ENCODE data around the gene SNX5. TPM values are rescaled to one million over a fixed set of nuclear protein-coding genes. Genes with fewer than 3 reads are reported as not detected.

SNX5 gene
- total RNA-seq, 1 experiment from 2014 or later: 159 TPM

- DNase-seq (ENCODE audit: low read depth, low spot score): no peak
- no TSS peak for BruUV-seq (replicated peaks)
- intact Hi-C loops (cut with micrococcal nuclease): no loop called here
- Histone ChIP-seq H3K4me3 (replicated peaks in 1 of 2; ENCODE audit: low read depth in 1 of 2, low read length in 2 of 2) (no peak overlapping the region), H2AFZ (ENCODE audit: low read depth, low read length, poor library complexity, severe bottlenecking) (no peak overlapping the region), H3K4me1 (ENCODE audit: control insufficient read depth in 1 of 2, insufficient read depth in 2 of 2, low read length in 2 of 2) (peaks cover 0 to 13% of the 10 kb centered on the region in 2 experiments; a peak in 1 of 4 replicates), H3K4me2 (ENCODE audit: low read length) (no peak overlapping the region), H3K9ac (ENCODE audit: low read length) (no peak overlapping the region), H3K9me2 (ENCODE audit: insufficient read depth) (no peaks in the 10 kb centered on the region), H3K27me3 (ENCODE audit: insufficient read depth, low read length) (no peaks in the 10 kb centered on the region), H3K27ac (ENCODE audit: low read depth, low read length) (no peak overlapping the region), H3K36me3 (ENCODE audit: control insufficient read depth in 1 of 2, insufficient read depth in 2 of 2, low read length in 2 of 2) (peaks cover 53 to 64% of the 10 kb centered on the region in 2 experiments), H4K20me1 (ENCODE audit: insufficient read depth) (peaks cover 45% of the 10 kb centered on the region; the same call in 1 of the 2 replicates), H3K9me3 (ENCODE audit: control insufficient read depth in 1 of 2, insufficient read depth in 1 of 2, low read depth in 1 of 2, low read length in 2 of 2) (no peaks in the 10 kb centered on the region), H3K79me2 (ENCODE audit: insufficient read depth, low read length) (peaks cover 99% of the 10 kb centered on the region)
- POLR2A ChIA-PET: no interaction called here
- no peak for TF ChIP-seq JUND (IDR thresholded peaks at IDR 0.05)
- TF ChIP-seq FOSL1 (IDR thresholded peaks at IDR 0.05; ENCODE audit: low read depth): no peak
- no peak for TF ChIP-seq EZH2 (IDR thresholded peaks at IDR 0.05)
- no peak for TF ChIP-seq ELF1 (IDR thresholded peaks at IDR 0.05; ENCODE audit: borderline replicate concordance, low read depth)
- no peak for TF ChIP-seq SIN3A (IDR thresholded peaks at IDR 0.05; ENCODE audit: low read depth)
- TF ChIP-seq SP1 (IDR thresholded peaks at IDR 0.05; ENCODE audit: low read depth): no peak
- CTCF ChIA-PET: interaction anchor here (0.7 kb wide), 1 partner anchor 425 kb away, joined by 3 read pairs; no protein-coding TSS in a partner anchor
- RAD21 ChIA-PET (ENCODE audit: low non-redundant PET in 1 of 2, low total read pairs in 2 of 2, uncharacterized antibody in 2 of 2, unreplicated experiment in 2 of 2): no interaction called here
- no peak for ATAC-seq
These were observed 12.4 kb downstream of the SNX5 start for GRCh38 chr20:17956099-17956685.

- intact Hi-C loops (cut with micrococcal nuclease): no loop called here
- ChIA-PET CTCF (no interaction called here), POLR2A (no interaction called here), RAD21 (ENCODE audit: low non-redundant PET in 1 of 2, low total read pairs in 2 of 2, uncharacterized antibody in 2 of 2, unreplicated experiment in 2 of 2) (no interaction called here)
- Histone ChIP-seq H4K20me1 (ENCODE audit: insufficient read depth) (peaks cover 39% of the 10 kb centered on the region; the same call in 1 of the 2 replicates), H3K4me1 (ENCODE audit: control insufficient read depth in 1 of 2, insufficient read depth in 2 of 2, low read length in 2 of 2) (peaks cover 0 to 8% of the 10 kb centered on the region in 2 experiments; a peak in 1 of 4 replicates), H3K27me3 (ENCODE audit: insufficient read depth, low read length) (no peaks in the 10 kb centered on the region), H3K79me2 (ENCODE audit: insufficient read depth, low read length) (peaks cover 99% of the 10 kb centered on the region), H3K9me3 (ENCODE audit: control insufficient read depth in 1 of 2, insufficient read depth in 1 of 2, low read depth in 1 of 2, low read length in 2 of 2) (no peaks in the 10 kb centered on the region), H3K36me3 (ENCODE audit: control insufficient read depth in 1 of 2, insufficient read depth in 2 of 2, low read length in 2 of 2) (peaks cover 62 to 73% of the 10 kb centered on the region in 2 experiments), H3K4me2 (ENCODE audit: low read length) (no peak overlapping the region), H3K9me2 (ENCODE audit: insufficient read depth) (no peaks in the 10 kb centered on the region), H3K4me3 (replicated peaks in 1 of 2; ENCODE audit: low read depth in 1 of 2, low read length in 2 of 2) (no peak overlapping the region), H2AFZ (ENCODE audit: low read depth, low read length, poor library complexity, severe bottlenecking) (no peak overlapping the region), H3K9ac (ENCODE audit: low read length) (no peak overlapping the region), H3K27ac (ENCODE audit: low read depth, low read length) (no peak overlapping the region)
- no TSS peak for BruUV-seq (replicated peaks)
- ATAC-seq (no peak), DNase-seq (ENCODE audit: low read depth, low spot score) (no peak)
- TF ChIP-seq ZBTB33 (IDR thresholded peaks at IDR 0.05; ENCODE audit: extremely low read depth, insufficient replicate concordance, low read length): no peak
- no peak for TF ChIP-seq CEBPB (IDR thresholded peaks at IDR 0.05; ENCODE audit: low read depth)
- no peak for TF ChIP-seq CTCF (IDR thresholded peaks at IDR 0.05 in 2 of 3, conservative IDR thresholded peaks at IDR 0.05 in 1 of 3; ENCODE audit: borderline replicate concordance in 1 of 3, insufficient read depth in 1 of 3, low read depth in 2 of 3, low read length in 2 of 3)
- no peak for TF ChIP-seq POLR2A (IDR thresholded peaks at IDR 0.05; ENCODE audit: borderline replicate concordance, extremely low read depth, insufficient read depth, insufficient read length)
- TF ChIP-seq RAD21 (IDR thresholded peaks at IDR 0.05; ENCODE audit: low read depth): no peak
- no peak for TF ChIP-seq SRF (IDR thresholded peaks at IDR 0.05; ENCODE audit: low read depth)
- no peak for TF ChIP-seq EGR1 (IDR thresholded peaks at IDR 0.05; ENCODE audit: low read depth)
- TF ChIP-seq ELF1 (IDR thresholded peaks at IDR 0.05; ENCODE audit: borderline replicate concordance, low read depth): no peak
- no peak for TF ChIP-seq ATF3 (IDR thresholded peaks at IDR 0.05)
- no peak for TF ChIP-seq CBX3 (IDR thresholded peaks at IDR 0.05; ENCODE audit: low read depth)
- TF ChIP-seq ZNF274 (IDR thresholded peaks at IDR 0.05; ENCODE audit: low read depth, low read length): no peak
- no peak for TF ChIP-seq TCF7L2 (IDR thresholded peaks at IDR 0.05; ENCODE audit: borderline replicate concordance, extremely low read depth, insufficient read depth, insufficient read length)
- no peak for TF ChIP-seq EZH2 (IDR thresholded peaks at IDR 0.05)
- no peak for TF ChIP-seq SIN3A (IDR thresholded peaks at IDR 0.05; ENCODE audit: low read depth)
- TF ChIP-seq ZFX (IDR thresholded peaks at IDR 0.05): no peak
These were observed 13.3 kb downstream of the SNX5 start for GRCh38 chr20:17955302-17955701.

Data from HCT116 (cell line).